ENCODE results near the gene SIGLEC14.
"Not testable (repeated sequence)": the region's sequence is repeated elsewhere in the genome, so short reads cannot be mapped to it uniquely, and the experiment has no call there.

The SIGLEC14 gene, protein sequence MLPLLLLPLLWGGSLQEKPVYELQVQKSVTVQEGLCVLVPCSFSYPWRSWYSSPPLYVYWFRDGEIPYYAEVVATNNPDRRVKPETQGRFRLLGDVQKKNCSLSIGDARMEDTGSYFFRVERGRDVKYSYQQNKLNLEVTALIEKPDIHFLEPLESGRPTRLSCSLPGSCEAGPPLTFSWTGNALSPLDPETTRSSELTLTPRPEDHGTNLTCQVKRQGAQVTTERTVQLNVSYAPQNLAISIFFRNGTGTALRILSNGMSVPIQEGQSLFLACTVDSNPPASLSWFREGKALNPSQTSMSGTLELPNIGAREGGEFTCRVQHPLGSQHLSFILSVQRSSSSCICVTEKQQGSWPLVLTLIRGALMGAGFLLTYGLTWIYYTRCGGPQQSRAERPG

DNA sequence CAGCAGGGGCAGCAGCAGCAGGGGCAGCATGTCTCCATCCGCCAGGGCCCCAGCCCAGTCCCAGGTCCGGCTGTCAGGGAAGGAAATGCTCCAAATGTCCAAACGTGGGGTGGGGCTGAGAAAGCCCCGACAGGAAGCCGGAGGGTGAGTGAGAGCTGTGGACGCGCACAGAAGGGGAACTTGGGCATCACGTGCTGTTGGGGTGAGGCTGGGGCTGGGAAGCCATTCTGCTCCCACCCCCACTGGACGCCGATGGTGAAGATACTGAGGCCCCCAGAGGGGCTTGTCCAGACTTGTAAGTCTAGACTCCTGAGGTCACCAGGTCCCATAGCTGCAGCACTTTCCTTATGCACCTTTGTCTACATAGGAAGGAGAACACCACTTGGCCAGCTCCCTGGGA lies at the start of gene SIGLEC14:
Gene SIGLEC14 (minus strand): TSS at position 96 of the 400 bp plus-strand sequence. CDS start 66 bp downstream, at position 30.
- DNase-seq: not testable (repeated sequence)

DNA sequence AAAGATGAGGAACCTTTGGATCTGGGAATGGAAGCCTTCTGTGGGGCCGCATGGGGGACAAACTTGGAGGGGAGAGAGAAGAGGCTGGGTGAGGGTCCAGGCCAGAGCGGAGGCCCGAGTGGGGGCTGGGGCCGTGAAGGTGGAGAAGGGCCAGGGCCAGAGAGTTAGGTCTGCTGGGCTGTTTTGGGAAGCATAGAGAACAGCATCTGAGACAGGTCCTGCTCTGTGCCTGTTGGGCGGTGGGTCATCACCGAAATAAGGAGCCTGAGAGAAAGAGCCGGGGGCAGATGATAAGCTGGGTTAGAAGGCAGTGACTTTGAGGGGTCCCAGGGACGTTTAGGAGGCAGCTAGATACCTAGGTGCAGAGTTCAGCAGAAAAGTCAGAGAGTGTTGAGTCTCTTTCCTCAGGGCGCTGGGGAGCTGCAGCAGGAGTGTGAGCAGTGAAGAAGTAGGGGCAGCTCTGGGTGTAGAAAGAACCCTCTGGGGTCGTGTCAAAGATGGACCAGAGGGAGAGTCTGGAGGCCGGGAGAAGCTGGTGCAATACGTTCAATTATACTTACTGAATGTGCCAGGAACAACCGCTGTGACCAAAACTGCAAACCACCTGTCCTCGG lies 49.2 kb upstream of the SIGLEC14 start:
- DNase-seq: no peak

DNA sequence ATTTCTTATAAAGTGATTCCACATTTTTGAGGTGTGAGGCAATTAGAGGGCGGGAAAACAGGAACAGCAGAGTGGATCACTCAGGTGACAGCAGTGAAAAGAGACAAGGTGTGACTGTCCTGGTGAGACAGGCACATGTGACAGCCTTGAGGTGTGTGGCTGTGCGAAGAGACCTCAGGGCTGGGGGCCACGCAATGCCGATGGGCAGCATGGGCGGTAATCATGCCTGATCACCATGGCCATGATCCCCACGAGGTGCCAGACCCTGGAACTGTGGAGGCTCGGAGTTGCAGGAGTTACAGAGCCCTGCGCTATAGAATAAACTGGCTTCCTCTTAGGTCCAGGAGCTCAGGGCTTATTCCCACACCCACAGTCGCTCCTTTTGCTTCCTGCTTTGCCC lies 48.5 kb upstream of the SIGLEC14 start:
- DNase-seq: no peak

DNA sequence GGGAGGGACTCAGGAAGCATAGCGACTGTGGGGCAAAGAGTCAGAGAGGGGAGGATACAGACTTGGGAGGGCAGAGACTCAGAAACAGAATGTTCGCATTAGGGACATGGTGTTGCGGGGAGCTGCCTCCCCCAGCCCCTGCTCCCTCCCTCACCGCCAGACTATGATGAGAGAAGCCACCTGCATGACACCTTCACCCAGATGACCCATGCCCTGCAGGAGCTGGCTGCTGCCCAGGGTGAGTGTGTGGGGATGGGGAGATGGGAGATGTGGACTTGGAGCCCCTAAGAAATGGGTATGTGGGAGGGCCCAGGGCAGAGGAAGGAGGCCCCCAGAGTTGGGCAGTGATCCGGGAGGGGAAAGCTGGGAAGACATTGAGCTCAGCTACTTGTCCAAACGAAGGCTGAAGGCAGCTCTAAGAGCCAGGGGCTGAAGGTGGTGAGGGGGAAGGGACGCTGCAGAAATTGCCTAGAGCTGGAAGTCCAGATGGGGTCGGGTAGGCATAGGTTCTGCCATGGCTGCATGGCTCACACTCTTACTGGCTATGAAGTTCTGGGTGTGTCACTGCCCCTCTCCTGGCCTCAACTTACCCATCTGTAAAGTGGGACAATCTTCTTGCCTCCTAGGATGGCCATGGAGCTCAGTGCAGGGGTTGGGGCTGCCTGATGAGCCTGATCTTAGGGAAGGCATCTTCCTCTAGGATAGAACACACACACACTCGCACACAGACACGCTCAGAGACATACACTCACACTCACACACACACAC lies 47.9 kb upstream of the SIGLEC14 start:
- DNase-seq: no peak

DNA sequence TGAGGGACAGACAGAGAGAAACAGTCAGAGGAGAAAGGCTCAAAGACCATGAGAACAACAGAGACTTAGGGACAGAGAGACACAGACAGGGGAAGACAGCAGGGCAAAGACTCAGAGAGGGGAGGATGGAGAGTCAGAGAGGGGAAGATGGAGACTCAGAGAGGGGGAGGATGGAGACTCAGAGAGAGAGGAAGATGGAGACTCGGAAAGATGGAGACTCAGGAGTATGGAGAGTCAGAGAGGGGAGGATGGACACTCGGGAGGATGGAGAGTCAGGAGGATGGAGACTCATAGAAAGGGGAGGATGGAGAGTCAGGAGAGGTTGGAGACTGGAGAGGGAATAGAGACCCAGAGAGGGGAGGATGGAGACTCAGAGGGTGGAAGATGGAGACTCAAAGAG lies 47.2 kb upstream of the SIGLEC14 start:
- DNase-seq: no peak

DNA sequence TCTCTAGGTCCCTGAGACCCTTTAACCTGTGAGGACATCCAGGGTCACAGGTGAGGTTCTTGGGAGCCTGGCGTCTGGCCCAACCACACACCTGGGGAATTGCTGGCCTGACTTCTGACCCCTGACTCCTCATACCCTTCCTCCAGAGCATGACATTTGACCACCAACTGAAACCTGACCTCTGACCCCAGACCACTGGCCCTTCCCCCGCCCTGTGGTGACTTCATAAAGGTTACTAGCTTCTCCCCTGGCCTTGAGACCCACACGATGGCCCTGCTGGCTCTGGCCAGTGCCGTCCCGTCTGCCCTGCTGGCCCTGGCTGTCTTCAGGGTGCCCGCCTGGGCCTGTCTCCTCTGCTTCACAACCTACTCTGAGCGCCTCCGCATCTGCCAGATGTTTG lies 46.6 kb upstream of the SIGLEC14 start, which contains the start of gene SPACA6:
Gene SPACA6 (plus strand): TSS at position 71 of the 400 bp plus-strand sequence. CDS start 197 bp downstream, at position 268.
- DNase-seq: no peak

DNA sequence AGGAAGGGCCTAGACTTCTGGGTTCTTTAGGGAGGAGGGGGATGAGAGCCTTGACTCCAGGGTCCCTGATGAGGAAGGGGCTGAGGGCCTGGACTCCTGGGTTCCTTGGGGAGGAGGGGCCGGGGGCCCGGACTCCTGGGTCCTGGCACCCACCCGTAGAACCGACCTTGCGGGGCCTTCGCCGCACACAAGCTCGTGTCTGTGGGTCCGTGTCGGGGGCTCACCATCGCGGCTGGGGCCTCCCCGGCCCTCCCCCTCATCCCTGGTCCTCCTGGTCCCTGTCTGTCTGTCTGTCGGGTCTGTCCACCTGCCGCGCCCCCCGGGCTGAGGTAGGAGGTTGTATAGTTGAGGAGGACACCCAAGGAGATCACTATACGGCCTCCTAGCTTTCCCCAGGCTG lies 45.8 kb upstream of the SIGLEC14 start:
- DNase-seq: no peak

DNA sequence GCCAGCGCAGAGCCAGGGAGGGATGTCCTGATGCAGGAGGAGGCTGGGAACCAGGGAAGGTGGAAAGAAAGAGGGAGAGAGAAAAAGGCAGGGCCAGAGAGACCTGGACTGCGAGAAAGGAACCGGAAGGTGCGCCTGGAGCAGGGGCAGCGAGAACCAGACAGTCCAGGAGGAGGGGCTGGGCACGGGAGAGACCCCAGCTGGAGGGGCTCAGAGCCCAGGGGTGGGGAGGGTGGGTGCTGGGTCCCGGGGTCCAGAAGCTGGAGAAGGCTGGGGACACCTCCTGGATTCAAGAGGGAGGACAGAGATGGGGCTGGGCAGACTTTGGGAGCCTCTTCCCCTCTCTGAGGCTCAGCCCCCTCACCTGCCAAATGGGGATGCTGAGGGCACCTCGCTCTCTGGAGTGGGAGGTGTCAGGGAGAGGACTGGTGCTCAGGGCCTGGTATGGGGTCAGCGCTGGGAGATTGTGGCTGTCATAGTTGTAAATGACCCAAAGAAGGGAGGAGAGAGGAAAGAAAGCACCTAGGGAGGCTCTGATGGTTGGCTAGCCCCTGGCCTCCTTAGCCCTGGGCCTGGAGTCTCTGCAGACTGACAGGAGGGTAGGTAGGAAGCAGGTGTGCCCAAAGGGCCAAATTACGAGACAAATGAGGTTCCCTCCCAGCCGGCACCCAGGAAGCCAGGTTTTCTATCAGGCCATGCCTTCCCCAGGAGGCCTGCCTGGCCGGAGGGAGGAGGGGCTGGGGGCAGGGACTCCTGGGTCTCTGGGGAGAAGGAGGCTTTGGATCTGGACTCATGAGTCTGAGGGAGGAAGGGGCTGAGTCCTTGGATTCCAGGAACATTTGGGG lies 45.2 kb upstream of the SIGLEC14 start:
- DNase-seq: no peak

DNA sequence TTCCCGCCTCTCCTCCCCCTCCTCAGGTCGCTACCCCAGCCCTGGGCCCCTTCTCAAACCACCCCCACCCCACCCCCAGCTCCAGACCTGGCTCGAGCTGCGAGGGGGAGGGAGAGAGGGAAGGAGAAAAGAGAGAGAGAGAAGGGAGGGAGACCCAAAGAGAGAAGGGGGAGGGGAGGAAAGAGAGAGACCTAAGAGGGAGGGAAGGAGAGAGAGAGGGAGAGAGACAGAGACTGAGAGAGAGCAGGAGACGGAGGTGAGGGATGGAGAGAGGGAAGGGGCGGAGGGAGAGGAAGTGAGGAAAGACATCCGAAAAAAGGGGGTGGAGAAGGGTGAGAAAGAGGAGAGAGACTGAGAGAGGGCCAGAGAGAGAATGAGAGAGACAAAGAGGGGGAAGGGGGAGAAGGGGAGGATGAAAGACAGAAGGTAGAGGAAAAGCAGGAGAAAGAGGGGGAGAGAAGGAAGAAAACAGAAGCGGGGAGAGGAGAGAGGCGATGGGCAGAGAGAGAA lies 44.5 kb upstream of the SIGLEC14 start:
- DNase-seq: no peak

DNA sequence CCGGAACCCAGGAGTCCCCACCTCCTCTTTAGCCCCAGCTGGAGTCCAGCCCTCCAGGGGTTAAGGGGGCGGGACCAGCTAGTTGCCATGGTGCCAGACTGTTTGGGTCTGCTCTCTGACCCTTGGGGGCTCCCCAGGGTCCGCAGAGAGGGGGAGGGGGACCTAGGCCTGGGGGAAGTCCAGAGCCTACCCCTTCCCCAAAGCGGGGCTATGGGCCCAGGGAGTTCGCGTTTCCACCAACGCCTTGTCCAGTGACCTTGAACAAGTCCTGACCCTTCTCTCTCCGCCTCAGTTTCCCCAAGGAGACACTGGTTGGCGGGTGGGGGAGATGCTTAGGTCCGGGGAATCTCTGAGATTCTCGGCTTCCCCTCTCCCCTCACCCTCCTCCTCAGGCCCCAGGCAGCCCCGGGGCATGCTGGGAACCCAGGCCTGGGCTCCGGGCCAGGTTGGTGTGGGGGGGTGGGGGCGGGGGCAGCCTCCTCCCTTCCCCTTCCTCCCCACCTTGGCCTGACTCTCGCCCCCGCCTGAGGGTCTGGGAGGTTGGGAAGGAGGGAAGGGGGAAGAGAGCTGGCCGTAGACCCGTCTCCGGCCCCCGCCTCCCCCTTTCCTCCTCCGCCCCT lies 43.9 kb upstream of the SIGLEC14 start:
- no peak for DNase-seq

DNA sequence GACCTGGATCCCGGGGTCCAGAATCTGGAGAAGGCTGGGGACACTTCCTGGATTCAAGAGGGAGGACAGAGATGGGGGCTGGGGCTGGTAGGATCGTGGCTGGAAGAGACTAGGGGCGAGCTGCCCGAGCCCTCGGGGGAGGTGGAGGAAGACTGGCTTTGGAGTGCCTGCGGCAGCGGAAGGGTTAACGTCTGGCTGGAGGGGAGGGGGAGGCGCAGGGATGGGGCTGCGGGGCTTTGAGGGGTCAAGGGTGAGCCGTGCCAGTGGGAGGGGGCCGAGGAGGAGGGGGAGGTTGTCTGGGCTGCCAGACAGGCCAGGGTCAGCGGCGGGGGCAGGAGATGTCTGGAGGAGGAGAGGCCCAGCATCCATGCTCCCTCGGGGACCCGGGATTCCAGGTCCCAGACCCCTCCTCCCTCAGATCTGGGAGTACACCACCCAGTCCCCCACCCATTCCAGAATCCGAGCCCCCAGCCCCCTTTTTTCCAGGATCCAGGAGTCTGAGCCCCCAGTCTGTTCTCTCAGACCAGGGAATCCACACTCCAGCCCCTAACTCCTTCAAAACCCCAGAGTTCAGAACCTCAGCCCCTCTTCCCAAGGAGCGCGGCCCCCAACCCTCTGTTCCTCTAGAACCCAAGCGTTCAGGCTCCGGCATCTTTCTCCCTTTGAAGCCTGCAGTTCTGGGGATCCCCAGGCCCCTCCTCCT lies 43.3 kb upstream of the SIGLEC14 start:
- DNase-seq: no peak

DNA sequence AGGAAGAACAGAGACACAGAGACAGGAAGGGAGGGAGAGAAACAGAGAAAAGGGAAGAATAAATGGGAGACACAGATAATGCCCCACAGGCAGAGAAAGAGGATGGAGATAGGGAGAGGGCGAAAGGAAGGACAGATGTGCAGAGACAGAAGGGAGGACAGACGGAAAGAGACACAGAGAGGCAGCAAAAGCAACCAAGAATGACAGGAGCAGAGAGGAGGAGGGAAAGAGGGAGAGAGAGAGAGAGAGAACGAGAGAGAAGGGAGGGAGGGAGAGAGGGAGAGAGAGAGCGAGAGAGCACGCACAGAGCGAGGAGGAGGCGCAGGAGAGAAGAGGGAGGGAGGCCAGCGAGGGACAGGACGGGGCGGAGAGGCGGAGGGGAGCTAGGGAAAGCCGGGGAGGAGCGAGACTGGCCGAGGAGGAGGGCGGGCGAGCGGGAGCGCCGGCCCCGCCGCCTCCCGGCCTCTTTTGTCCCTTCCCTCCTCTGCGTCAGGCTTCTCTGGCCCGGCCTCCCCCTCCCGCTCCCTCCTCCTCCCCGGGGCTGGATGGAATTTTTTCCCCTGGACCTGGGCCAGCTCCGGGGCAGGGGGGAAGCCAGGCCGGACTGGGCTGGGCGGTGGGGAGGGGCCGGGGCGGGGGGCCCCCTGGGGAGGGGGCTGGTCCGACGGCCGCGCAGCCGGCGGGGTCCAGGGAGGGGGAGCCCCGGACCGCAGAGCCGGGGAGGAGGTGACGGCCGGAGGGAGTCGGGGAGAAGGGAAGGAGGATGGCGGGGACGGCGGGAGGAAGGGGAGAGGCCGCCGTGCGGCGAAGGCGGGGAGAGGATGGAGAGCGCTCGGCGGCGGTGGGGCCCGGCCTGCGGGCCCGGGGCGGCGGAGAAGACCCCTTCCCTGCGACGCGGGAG lies 42.3 kb upstream of the SIGLEC14 start:
- DNase-seq: no peak

DNA sequence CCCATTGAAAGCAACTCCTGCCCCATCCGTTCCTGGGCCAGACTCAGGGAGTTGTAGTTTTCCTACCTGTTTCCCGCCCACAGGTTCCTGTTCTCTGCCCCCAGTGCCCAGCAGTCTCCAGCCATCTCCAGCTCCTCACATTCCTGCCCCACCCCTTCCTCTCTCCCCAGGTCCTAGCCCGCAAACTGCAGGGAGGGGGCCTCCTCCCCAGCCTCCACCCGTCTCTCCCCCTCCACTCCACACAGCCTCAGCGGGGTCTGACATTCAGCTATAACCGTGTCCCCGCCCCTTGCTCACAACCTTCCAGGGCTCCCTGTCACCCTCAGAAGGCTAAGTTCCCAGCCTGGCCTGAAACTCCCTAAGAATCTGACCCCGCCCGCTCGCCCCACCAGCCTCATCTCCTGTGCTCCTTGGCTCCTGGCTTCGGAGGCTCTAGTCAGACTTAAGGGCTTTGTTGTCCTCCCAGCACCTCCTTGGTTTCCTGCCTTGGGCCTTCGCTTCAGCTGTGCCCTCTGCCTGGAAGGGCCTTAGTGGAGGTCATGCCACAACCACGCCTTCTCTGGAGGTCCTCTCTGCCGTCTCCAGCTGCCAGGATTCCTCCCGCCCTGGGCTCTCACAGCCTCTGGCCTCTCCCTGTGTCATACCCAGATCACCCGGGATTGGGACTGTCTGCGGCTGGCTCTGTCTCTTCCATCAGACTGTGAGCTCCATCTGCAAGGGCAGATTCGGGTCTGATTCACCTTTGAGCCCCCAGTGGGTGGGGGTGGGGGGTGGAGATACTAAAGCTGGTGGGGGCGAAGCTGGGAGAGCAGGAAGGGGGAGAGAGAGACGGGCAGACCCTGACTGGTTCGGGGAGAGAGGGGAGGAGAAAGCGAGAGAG lies 41.4 kb upstream of the SIGLEC14 start:
- no peak for DNase-seq

DNA sequence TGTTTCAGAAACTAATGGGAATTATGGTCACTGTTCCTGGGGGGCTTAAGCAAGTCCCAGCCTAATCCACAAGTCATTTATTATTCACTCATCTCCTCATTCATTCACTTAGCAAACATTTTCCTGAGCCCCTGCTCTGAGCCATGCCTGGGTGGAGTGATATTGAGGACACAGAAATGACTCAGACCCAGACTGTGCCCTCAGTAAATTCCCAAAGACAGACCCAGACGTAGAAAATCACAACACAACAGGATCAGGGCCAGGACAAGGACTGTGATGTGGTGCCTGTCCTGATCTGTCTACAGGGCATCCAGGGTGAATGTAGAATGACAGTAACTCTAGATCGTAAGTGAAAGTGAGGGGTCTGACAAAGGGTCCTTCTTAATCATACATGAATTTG lies 39.5 kb upstream of the SIGLEC14 start:
- no peak for DNase-seq

DNA sequence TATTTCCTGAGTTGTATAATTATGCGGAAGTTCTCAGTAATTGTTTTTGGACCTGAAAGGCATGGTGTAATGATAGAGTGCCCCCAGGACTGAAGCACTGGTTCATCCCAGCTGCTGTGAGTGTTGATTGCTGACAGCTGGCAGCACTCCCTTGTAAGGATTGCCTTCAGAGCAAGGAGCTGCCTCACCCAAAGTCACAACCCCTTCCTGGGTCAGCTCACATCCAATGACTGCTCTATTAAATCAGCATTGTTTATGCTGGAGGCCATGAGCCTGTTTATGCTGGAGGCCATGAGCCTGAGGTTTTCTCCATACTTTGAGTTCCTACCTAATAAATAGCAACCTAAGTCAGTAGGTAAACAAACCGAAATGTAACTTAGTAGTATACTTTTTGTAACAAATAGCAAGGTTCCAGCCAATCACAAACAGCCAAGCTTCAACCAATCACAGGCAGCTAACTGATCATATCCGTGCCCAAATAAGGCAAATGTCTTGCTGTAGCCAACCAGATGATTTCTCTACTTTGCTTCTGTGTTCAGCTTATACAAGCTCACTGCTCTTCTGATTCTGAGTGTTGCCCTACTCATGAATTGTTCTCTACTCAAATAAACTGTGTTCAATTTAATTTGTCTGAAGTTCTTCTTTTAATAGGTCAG lies 34.8 kb upstream of the SIGLEC14 start:
- DNase-seq: no peak

DNA sequence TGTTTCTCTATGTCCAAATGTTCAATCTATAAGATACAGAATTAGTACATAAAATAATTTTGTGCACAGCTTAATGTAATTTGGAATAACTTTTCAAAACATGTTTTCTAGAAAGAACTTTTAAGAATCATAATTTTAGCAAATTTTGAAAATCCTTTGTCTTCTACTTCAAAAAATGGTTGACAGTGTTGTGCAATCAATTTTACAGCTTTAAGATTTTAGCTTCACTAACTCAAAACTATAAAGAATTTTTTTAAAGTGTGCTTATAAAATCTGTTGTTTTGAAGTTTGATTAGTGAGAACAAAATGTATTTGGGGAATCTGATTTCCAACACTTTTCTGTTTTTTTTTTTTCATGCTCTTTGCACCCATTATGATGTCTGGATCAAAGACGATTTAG lies 33.8 kb upstream of the SIGLEC14 start:
- no peak for DNase-seq

DNA sequence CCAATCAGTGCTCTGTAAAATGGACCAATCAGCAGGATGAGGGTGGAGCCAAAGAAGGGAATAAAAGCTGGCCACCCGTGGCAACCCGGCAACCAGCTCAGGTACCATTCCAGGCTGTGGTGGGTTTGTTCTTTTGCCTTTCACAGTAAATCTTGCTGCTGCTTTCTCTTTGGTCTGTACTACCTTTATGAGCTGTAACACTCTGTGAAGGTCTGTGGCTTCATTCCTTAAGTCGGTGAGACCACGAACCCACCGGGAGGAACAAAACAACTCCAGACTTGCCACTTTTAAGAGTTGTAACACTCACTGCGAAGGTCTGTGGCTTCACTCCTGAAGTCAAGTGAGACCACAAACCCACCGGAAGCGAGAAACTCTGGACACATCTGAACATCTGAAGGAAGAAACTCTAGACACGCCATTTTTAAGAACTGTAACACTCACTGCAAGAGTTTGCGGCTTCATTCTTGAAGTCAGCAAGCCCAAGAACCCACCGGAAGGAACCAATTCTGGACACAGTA lies 30.0 kb upstream of the SIGLEC14 start:
- no peak for DNase-seq

DNA sequence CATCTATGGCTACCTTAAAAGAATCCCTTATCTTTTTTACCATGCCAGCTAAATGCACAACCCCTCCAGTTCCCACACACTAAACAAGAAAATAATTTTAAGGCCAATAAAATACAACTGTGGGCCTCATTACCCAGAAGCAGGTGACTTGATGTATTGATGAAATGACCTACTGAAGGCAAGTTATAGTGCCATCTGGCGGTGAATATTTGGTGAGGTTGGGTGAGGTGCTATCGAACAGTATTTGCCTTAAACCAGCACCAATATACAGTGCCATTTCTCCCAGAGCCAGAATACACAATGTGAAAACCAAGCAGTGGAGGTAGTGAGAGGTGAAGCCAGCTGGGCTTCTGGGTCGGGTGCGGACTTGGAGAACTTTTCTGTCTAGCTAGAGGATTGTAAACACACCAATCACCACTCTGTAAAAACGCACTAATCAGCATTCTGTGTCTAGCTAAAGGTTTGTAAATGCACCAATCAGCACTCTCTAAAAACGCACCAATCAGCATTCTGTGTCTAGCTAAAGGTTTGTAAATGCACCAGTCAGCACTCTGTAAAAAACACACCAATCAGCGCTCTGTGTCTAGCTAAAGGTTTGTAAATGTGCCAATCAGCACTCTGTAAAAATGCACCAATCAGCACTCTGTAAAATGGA lies 29.4 kb upstream of the SIGLEC14 start:
- not testable (repeated sequence) for DNase-seq

Data from NCI-H2081 treated with DMSO at 0.1 percent for 48 hours (cell line).